Rectal smooth muscle tissue (tissue), 1 donor: Measurements from ENCODE around the gene TAS1R1.

ENCODE experiments used
- H3K27ac ChIP-seq: one replicate; pipeline ENCODE4 v1.7.0; 2013; ENCODE audit warnings: low read depth, low read length, inconsistent platforms
- H3K27me3 ChIP-seq: one replicate; pipeline ENCODE4 v1.7.0; 2013; ENCODE audit warnings: low read length; ENCODE audit not compliant: control insufficient read depth, insufficient read depth
- H3K36me3 ChIP-seq: one replicate; pipeline ENCODE4 v1.7.0; 2013; ENCODE audit warnings: low read length; ENCODE audit not compliant: control insufficient read depth, insufficient read depth
- H3K4me1 ChIP-seq: one replicate; pipeline ENCODE4 v1.7.0; 2013; ENCODE audit warnings: low read length; ENCODE audit not compliant: control insufficient read depth, insufficient read depth
- H3K4me3 ChIP-seq: one replicate; pipeline ENCODE4 v1.7.0; 2013; ENCODE audit warnings: low read length
- H3K9ac ChIP-seq: one replicate; pipeline ENCODE4 v1.7.0; 2013; ENCODE audit warnings: low read length

Gene TAS1R1

GRCh38 chr1:6511561-6512244, 43.4 kb upstream of the TAS1R1 start:
- Histone ChIP-seq H3K27ac (no peak overlapping the region), H3K27me3 (no peaks in the 10 kb centered on the region), H3K9ac (no peak overlapping the region), H3K4me1 (no peaks in the 10 kb centered on the region), H3K36me3 (no peaks in the 10 kb centered on the region), H3K4me3 (no peak overlapping the region)

- Histone ChIP-seq H3K27ac (no peak overlapping the region), H3K4me1 (no peaks in the 10 kb centered on the region)
Measured at GRCh38 chr1:6512245-6512907, 42.7 kb upstream of the TAS1R1 start.

GRCh38 chr1:6512908-6513280, 42.2 kb upstream of the TAS1R1 start:
- Histone ChIP-seq H3K9ac (no peak overlapping the region), H3K27ac (no peak overlapping the region), H3K4me1 (no peaks in the 10 kb centered on the region), H3K27me3 (no peaks in the 10 kb centered on the region), H3K4me3 (no peak overlapping the region), H3K36me3 (no peaks in the 10 kb centered on the region)

More at GRCh38 chr1:6512245-6512907, 42.7 kb upstream of the TAS1R1 start:
- Histone ChIP-seq H3K36me3 (no peaks in the 10 kb centered on the region), H3K9ac (no peak overlapping the region), H3K27me3 (no peaks in the 10 kb centered on the region), H3K4me3 (no peak overlapping the region)

GRCh38 chr1:6513320-6513801, 41.7 kb upstream of the TAS1R1 start:
- Histone ChIP-seq H3K27ac (no peak overlapping the region), H3K36me3 (no peaks in the 10 kb centered on the region), H3K27me3 (no peaks in the 10 kb centered on the region), H3K4me3 (no peak overlapping the region), H3K9ac (no peak overlapping the region), H3K4me1 (no peaks in the 10 kb centered on the region)

GRCh38 chr1:6515771-6516170, 39.3 kb upstream of the TAS1R1 start:
- no peak overlapping the region for H3K4me3 ChIP-seq
- no peaks in the 10 kb centered on the region for H3K4me1 ChIP-seq
- no peaks in the 10 kb centered on the region for H3K36me3 ChIP-seq
- no peaks in the 10 kb centered on the region for H3K27me3 ChIP-seq
- H3K9ac ChIP-seq = no peak overlapping the region
- H3K27ac ChIP-seq = no peak overlapping the region

- H3K27me3 ChIP-seq = no peaks in the 10 kb centered on the region
- no peak overlapping the region for H3K27ac ChIP-seq
- H3K9ac ChIP-seq = no peak overlapping the region
- no peaks in the 10 kb centered on the region for H3K4me1 ChIP-seq
- H3K4me3 ChIP-seq = no peak overlapping the region
- no peaks in the 10 kb centered on the region for H3K36me3 ChIP-seq
Measured at GRCh38 chr1:6517435-6517851, 37.7 kb upstream of the TAS1R1 start.

- no peaks in the 10 kb centered on the region for H3K4me1 ChIP-seq
- H3K36me3 ChIP-seq = no peaks in the 10 kb centered on the region
- no peak overlapping the region for H3K27ac ChIP-seq
- H3K4me3 ChIP-seq = no peak overlapping the region
- H3K27me3 ChIP-seq = no peaks in the 10 kb centered on the region
- no peak overlapping the region for H3K9ac ChIP-seq
Measured at GRCh38 chr1:6519491-6519934, 35.6 kb upstream of the TAS1R1 start.

- no peaks in the 10 kb centered on the region for H3K27me3 ChIP-seq
- no peaks in the 10 kb centered on the region for H3K4me1 ChIP-seq
- H3K4me3 ChIP-seq = no peak overlapping the region
- H3K27ac ChIP-seq = no peak overlapping the region
- no peak overlapping the region for H3K9ac ChIP-seq
- H3K36me3 ChIP-seq = no peaks in the 10 kb centered on the region
Measured at GRCh38 chr1:6519935-6520671, 35.0 kb upstream of the TAS1R1 start.

GRCh38 chr1:6521536-6521935, 33.6 kb upstream of the TAS1R1 start:
- Histone ChIP-seq H3K36me3 (peaks cover 3% of the 10 kb centered on the region), H3K4me1 (no peaks in the 10 kb centered on the region), H3K27ac (no peak overlapping the region), H3K4me3 (no peak overlapping the region), H3K9ac (no peak overlapping the region), H3K27me3 (no peaks in the 10 kb centered on the region)

GRCh38 chr1:6523566-6523965, 31.5 kb upstream of the TAS1R1 start:
- H3K4me3 ChIP-seq = no peak overlapping the region
- H3K27me3 ChIP-seq = no peaks in the 10 kb centered on the region
- H3K4me1 ChIP-seq = no peaks in the 10 kb centered on the region
- no peak overlapping the region for H3K9ac ChIP-seq
- H3K27ac ChIP-seq = no peak overlapping the region
- H3K36me3 ChIP-seq = peaks cover 12% of the 10 kb centered on the region

- H3K4me3 ChIP-seq = no peak overlapping the region
- peaks cover 23% of the 10 kb centered on the region for H3K36me3 ChIP-seq
- no peak overlapping the region for H3K9ac ChIP-seq
- H3K4me1 ChIP-seq = no peaks in the 10 kb centered on the region
- H3K27ac ChIP-seq = no peak overlapping the region
- H3K27me3 ChIP-seq = no peaks in the 10 kb centered on the region
Measured at GRCh38 chr1:6526316-6526715, 28.8 kb upstream of the TAS1R1 start.

- H3K27ac ChIP-seq = no peak overlapping the region
- H3K27me3 ChIP-seq = no peaks in the 10 kb centered on the region
- no peak overlapping the region for H3K4me3 ChIP-seq
- no peak overlapping the region for H3K9ac ChIP-seq
- H3K4me1 ChIP-seq = no peaks in the 10 kb centered on the region
- H3K36me3 ChIP-seq = peaks cover 45% of the 10 kb centered on the region
Measured at GRCh38 chr1:6528492-6528891, 26.6 kb upstream of the TAS1R1 start.
